Measurements from ENCODE around the gene SH3BP4. TPM values are rescaled to one million over a fixed set of nuclear protein-coding genes. Genes with fewer than 3 reads are reported as not detected.

SH3BP4 gene
- polyA plus RNA-seq, 1 experiment = 224 TPM

DNA sequence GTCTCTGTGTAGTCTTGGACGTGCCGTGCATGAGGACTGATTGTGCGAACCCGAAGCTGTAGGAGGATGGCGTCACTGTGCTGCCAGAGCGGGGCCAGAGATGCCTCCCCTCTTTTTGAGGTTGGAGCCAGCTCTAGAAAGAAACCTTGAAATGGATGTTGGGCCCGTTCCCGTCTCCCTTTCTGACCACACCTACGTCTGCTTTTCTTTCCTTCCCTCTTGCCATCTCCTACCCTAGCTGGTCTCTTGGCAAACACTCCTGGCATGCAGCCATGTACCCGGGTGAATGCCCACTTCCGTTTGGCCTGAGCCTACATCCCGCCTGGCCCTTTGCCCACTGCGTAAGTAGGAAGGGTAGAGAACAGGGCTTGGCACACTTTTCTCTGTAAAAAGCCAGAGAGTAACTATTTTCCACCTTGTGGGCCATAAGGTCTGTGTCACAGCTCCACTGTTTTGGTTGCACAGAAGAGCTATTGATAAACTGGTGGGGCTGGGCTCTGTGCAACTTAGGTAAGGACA is 37.4 kb downstream of the SH3BP4 start:
- peaks cover 2% of the 10 kb centered on the region; the same call in 1 of the 2 replicates for H3K9me3 ChIP-seq (ENCODE audit: control insufficient read depth, insufficient read depth, low read length)
- POLR2A ChIA-PET = no interaction called here

DNA sequence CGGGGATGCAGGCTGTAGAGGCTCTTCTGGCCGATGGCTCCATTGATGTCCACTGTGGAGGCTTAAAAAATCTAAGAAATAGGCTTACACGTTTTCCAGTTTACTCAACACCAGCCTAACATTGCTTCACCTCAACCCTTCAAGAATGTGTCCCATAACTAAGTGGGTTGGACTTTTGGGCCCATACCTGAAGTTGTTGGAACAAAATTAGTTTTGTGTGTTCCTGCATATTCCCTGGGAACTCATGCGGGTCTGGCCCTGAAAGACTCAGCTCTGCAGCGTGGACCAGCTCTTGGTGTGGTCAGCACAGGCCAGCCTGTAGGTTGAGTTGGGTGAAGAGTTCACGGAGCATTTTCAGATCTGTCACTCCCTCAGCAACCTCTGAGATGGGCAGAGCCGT is 38.5 kb downstream of the SH3BP4 start:
- Histone ChIP-seq H3K4me3 (ENCODE audit: low read depth, low read length) (no peak overlapping the region), H3K9me3 (ENCODE audit: control insufficient read depth, insufficient read depth, low read length) (peaks cover 2% of the 10 kb centered on the region; the same call in 1 of the 2 replicates), H3K27me3 (ENCODE audit: control insufficient read depth, insufficient read depth, low read length) (no peaks in the 10 kb centered on the region), H3K27ac (ENCODE audit: low read depth, low read length) (no peak overlapping the region)
- CTCF ChIA-PET = no interaction called here
- no peak for DNase-seq (ENCODE audit: low read depth, low spot score)
- TF ChIP-seq, protein P1, sequence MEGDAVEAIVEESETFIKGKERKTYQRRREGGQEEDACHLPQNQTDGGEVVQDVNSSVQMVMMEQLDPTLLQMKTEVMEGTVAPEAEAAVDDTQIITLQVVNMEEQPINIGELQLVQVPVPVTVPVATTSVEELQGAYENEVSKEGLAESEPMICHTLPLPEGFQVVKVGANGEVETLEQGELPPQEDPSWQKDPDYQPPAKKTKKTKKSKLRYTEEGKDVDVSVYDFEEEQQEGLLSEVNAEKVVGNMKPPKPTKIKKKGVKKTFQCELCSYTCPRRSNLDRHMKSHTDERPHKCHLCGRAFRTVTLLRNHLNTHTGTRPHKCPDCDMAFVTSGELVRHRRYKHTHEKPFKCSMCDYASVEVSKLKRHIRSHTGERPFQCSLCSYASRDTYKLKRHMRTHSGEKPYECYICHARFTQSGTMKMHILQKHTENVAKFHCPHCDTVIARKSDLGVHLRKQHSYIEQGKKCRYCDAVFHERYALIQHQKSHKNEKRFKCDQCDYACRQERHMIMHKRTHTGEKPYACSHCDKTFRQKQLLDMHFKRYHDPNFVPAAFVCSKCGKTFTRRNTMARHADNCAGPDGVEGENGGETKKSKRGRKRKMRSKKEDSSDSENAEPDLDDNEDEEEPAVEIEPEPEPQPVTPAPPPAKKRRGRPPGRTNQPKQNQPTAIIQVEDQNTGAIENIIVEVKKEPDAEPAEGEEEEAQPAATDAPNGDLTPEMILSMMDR (IDR thresholded peaks at IDR 0.05; ENCODE audit: low read depth, low read length) = no peak
- POLR2A ChIA-PET = interaction anchor here (0.9 kb wide), 1 partner anchor 9 kb away, joined by 6 read pairs; no protein-coding TSS in a partner anchor

More for the DNA sequence above, 37.4 kb downstream of the SH3BP4 start:
- H3K4me3 ChIP-seq (ENCODE audit: low read depth, low read length) = no peak overlapping the region
- H3K27me3 ChIP-seq (ENCODE audit: control insufficient read depth, insufficient read depth, low read length) = no peaks in the 10 kb centered on the region
- no peak for DNase-seq (ENCODE audit: low read depth, low spot score)
- no peak overlapping the region for H3K27ac ChIP-seq (ENCODE audit: low read depth, low read length)
- CTCF ChIA-PET = no interaction called here
- TF ChIP-seq, protein P1 (IDR thresholded peaks at IDR 0.05; ENCODE audit: low read depth, low read length) = no peak

DNA sequence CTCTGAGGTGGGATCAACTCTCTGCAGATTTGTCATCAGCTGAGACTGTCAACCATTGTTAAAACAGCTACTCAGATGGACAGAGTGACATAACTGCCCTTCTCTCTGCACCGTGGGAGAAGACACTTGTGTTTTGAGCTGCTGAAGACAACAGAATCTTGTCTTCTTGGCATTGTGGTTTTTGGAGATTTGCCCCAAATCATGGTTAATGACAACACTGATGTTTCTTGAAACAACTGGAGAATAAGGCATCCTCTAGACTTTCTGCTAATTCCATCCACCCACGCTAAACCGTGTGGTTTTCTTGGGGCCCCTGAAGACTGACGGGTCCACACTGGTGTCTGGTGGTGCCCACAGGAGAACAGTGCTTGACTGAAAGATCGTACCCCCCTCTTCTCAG is 39.5 kb downstream of the SH3BP4 start:
- Histone ChIP-seq H3K27ac (ENCODE audit: low read depth, low read length) (no peak overlapping the region), H3K9me3 (ENCODE audit: control insufficient read depth, insufficient read depth, low read length) (peaks cover 2% of the 10 kb centered on the region; the same call in 1 of the 2 replicates), H3K4me3 (ENCODE audit: low read depth, low read length) (no peak overlapping the region), H3K27me3 (ENCODE audit: control insufficient read depth, insufficient read depth, low read length) (no peaks in the 10 kb centered on the region)
- POLR2A ChIA-PET = interaction anchor here (0.9 kb wide), 1 partner anchor 10 kb away, joined by 6 read pairs; no protein-coding TSS in a partner anchor
- TF ChIP-seq, protein P1 (IDR thresholded peaks at IDR 0.05; ENCODE audit: low read depth, low read length) = no peak
- CTCF ChIA-PET = interaction anchor here (1.2 kb wide), 1 partner anchor 126 kb away, joined by 3 read pairs; no protein-coding TSS in a partner anchor
- no peak for DNase-seq (ENCODE audit: low read depth, low spot score)

DNA sequence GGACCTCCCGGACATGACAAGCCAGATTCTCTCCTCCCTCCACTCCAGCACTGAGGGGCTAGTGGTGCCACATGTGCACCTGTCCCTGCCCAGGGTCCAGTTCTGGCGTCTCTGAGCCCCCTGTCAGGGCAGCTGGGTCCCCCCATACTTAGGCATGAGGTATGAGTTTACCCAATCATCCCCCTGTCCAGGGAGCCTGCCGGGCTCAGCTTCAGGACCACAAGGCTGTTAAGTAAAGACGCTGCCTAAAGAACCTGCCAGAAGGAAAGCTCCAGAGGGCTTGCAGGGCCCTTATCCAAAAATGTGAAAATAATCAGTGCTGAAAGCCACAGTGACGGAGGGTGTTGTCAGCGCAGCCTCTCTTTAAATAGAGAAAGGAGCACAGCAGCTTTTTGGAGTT is 40.0 kb downstream of the SH3BP4 start:
- no peak overlapping the region for H3K4me3 ChIP-seq (ENCODE audit: low read depth, low read length)
- H3K27me3 ChIP-seq (ENCODE audit: control insufficient read depth, insufficient read depth, low read length) = no peaks in the 10 kb centered on the region
- peaks cover 2% of the 10 kb centered on the region; the same call in 1 of the 2 replicates for H3K9me3 ChIP-seq (ENCODE audit: control insufficient read depth, insufficient read depth, low read length)
- ChIA-PET POLR2A (no interaction called here), CTCF (interaction anchor here (1.2 kb wide), 1 partner anchor 125 kb away, joined by 3 read pairs; no protein-coding TSS in a partner anchor)
- no peak for DNase-seq (ENCODE audit: low read depth, low spot score)
- peak overlapping the region; percentile 21 for H3K27ac ChIP-seq (ENCODE audit: low read depth, low read length)
- TF ChIP-seq, protein P1 (IDR thresholded peaks at IDR 0.05; ENCODE audit: low read depth, low read length) = no peak

DNA sequence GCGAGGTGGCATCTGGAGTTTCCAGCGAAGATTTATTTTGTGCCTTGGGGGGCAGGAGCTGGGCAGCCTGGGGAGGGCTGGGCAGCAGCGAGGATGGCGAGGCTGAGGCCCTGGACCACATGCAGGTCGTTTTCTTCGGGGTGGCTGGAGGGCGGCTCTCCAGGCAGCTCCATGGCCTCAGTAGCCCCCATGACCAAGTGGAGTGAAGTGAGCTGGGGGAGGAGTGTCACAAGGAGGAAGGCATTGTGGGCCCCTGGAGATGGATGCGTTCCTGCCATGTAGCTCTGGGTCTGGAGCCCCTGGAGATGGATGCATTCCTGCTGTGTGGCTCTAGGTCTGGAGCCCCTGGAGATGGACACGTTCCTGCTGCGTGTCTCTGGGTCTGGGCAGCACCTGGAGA is 40.4 kb downstream of the SH3BP4 start:
- Histone ChIP-seq H3K27me3 (ENCODE audit: control insufficient read depth, insufficient read depth, low read length) (no peaks in the 10 kb centered on the region), H3K9me3 (ENCODE audit: control insufficient read depth, insufficient read depth, low read length) (peaks cover 2% of the 10 kb centered on the region; the same call in 1 of the 2 replicates), H3K27ac (ENCODE audit: low read depth, low read length) (no peak overlapping the region), H3K4me3 (ENCODE audit: low read depth, low read length) (no peak overlapping the region)
- ChIA-PET CTCF (no interaction called here), POLR2A (interaction anchor here (1.2 kb wide), 1 partner anchor 9 kb away, joined by 4 read pairs; no protein-coding TSS in a partner anchor)
- no peak for DNase-seq (ENCODE audit: low read depth, low spot score)
- TF ChIP-seq, protein P1 (IDR thresholded peaks at IDR 0.05; ENCODE audit: low read depth, low read length) = no peak
